Skeletal muscle satellite cell (primary cell): ENCODE results near the gene ZNF516.

Experiments used
- H3K27me3 ChIP-seq: 2 replicates; pipeline ENCODE4 v1.7.0; 2013; ENCODE audit warnings: low read length; ENCODE audit not compliant: control insufficient read depth, insufficient read depth
- H3K36me3 ChIP-seq: 2 replicates; pipeline ENCODE4 v1.7.0; 2013; ENCODE audit warnings: mild to moderate bottlenecking, control low read depth, low read length; ENCODE audit not compliant: insufficient read depth
- H3K4me1 ChIP-seq: 2 replicates; pipeline ENCODE4 v1.7.0; 2013; ENCODE audit warnings: low read length; ENCODE audit not compliant: control insufficient read depth, insufficient read depth
- H3K4me2 ChIP-seq: 2 replicates; pipeline ENCODE4 v1.7.0; 2013; ENCODE audit warnings: mild to moderate bottlenecking, low read length
- H3K4me3 ChIP-seq: 2 replicates; pipeline ENCODE4 v1.7.0; 2013; ENCODE audit warnings: low read length
- H3K9ac ChIP-seq: 2 replicates; pipeline ENCODE4 v1.7.0; 2013; ENCODE audit warnings: mild to moderate bottlenecking, low read depth, low read length, moderate library complexity
- H3K9me3 ChIP-seq: replicated peaks from 2 replicates; pipeline ENCODE4 v1.7.0; 2013; ENCODE audit warnings: mild to moderate bottlenecking, control low read depth, low read length

Gene ZNF516

DNA sequence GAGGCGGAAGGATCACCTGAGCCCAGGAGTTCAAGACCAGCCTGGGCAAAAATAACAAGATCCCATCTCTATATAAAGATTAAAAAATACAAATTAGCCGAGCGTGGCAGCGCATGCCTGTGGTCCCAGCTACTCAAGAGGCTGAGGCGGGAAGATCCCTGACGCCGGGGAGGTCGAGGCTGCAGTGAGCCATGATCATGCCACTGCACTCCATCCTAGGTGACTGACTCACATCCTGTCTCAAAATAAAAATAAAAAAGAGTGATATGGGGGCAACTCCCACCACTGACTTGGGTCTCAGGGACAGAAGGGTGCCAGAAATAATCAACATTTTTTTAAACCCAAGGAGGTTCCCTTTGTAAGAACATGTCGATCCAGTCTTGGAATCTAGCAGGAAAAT, 37.6 kb downstream of the ZNF516 start:
- H3K9ac ChIP-seq, result no peak overlapping the region
- H3K36me3 ChIP-seq, result peaks cover 9% of the 10 kb centered on the region
- no peaks in the 10 kb centered on the region for H3K9me3 ChIP-seq
- no peaks in the 10 kb centered on the region for H3K27me3 ChIP-seq
- H3K4me1 ChIP-seq, result peaks cover 56% of the 10 kb centered on the region
- peak overlapping the region; percentile 3 for H3K4me2 ChIP-seq
- no peak overlapping the region for H3K4me3 ChIP-seq

DNA sequence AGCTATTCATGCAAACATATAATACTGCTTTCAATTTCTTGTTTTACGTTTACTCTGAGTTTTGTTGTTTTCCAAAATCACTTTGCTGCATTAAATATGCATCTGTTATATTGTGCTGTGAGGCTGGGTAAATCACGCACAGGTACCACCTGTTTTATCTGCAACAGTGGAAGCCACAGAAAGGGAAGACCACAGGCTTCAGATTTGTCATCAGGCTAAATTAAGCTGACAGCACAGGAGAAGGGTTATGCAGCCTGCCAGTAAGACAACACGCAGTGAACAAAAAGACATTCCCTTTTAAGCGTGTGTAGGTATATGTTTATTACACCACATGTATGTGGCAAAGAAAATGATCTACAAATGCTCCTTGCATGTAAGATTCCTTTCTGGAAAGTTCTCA, 38.2 kb downstream of the ZNF516 start:
- no peak overlapping the region for H3K4me3 ChIP-seq
- H3K36me3 ChIP-seq, result peaks cover 9% of the 10 kb centered on the region
- no peak overlapping the region for H3K9ac ChIP-seq
- H3K4me1 ChIP-seq, result peaks cover 63% of the 10 kb centered on the region
- no peaks in the 10 kb centered on the region for H3K9me3 ChIP-seq
- no peaks in the 10 kb centered on the region for H3K27me3 ChIP-seq
- H3K4me2 ChIP-seq, result no peak overlapping the region

DNA sequence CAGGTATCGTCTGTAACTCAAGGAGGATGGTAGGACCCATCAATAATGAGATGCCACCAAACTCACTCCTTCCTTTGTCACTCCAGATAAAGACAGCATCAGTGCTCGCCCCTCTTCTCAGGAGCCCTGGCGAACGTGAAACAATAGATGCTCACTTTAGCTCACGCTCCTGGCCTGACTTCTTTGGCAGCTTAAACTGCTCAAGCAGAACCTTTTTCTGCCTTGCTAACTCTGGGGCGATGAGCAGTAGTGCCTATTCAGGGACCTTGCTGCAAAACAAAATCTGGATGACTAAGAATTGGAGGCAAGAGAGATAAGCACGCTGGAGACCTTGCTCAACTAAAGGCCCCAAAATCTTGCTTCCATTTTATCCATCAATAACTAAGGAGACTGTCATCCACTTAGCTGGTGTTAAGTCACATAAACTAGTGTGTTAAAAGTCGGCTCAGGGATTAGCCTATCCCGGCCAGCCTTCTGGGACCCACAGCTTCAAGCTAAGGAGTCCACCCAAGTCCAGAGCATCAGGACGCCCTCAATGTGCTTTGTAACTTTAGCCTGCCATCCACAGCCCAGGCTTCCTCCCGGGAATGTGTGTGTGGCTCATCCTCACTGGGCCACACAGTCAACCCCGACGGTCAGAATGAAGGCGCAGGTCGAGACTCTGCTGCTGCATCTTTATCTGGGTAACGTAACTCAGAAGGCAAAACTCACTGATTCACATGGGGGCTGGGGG, 38.9 kb downstream of the ZNF516 start:
- Histone ChIP-seq H3K36me3 (peaks cover 6% of the 10 kb centered on the region), H3K9me3 (no peaks in the 10 kb centered on the region), H3K27me3 (no peaks in the 10 kb centered on the region), H3K4me1 (peaks cover 69% of the 10 kb centered on the region), H3K9ac (no peak overlapping the region), H3K4me3 (no peak overlapping the region), H3K4me2 (no peak overlapping the region)

DNA sequence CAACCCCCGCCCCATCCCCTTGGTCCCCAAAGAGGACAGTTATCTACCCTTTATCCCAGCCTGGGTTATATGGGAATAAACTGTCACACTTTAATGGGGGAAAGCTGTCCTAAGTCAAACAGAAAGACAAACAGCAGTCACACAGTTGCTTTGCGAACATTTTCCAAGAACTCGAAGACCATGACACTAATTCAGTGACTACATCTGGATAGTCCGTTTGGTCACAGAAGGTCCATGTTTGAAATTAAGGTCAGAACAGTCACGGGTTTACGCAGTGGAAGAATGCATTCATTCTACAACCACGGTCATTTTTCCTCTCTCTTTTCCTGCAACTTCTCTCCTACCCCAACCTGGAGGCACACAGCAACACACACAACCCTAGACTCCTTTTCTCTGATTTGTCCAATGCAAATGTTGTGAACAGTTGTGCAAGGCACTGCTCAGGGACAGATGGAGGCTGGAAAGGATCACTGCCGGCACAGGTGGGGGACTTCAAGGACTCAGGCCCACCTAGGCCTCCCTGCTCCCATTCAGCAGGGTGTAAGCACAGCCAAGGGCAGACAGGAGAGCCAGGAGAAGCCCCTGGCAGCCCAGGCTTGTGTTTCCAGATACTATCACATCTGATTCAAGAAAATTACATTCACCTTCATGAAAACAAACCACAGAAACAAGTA, 39.9 kb downstream of the ZNF516 start:
- Histone ChIP-seq H3K36me3 (peaks cover 6% of the 10 kb centered on the region), H3K27me3 (no peaks in the 10 kb centered on the region), H3K4me2 (peak overlapping the region; percentile 1), H3K4me1 (peaks cover 67% of the 10 kb centered on the region), H3K4me3 (no peak overlapping the region), H3K9me3 (no peaks in the 10 kb centered on the region), H3K9ac (no peak overlapping the region)

DNA sequence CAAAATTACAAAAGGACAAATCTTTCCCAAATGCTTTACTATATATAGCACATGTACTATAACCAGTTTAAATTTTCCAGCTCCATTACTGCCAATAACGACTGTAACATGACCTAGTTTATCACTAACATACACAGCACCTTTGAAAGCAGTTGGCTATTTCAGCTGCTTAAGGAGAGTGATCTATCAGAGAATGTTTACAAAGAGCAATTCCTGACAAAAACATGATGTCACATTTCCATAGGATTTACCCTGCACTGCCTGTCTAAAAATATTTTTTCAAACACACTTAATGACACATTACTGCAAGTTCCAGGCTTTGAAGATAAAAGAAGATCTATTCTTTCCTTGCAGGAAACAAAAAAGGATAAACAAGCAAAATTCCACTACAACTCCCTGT, 40.6 kb downstream of the ZNF516 start:
- H3K9ac ChIP-seq, result no peak overlapping the region
- H3K36me3 ChIP-seq, result peaks cover 6% of the 10 kb centered on the region
- H3K4me1 ChIP-seq, result peaks cover 69% of the 10 kb centered on the region
- H3K4me2 ChIP-seq, result no peak overlapping the region
- H3K4me3 ChIP-seq, result no peak overlapping the region
- no peaks in the 10 kb centered on the region for H3K27me3 ChIP-seq
- no peaks in the 10 kb centered on the region for H3K9me3 ChIP-seq

DNA sequence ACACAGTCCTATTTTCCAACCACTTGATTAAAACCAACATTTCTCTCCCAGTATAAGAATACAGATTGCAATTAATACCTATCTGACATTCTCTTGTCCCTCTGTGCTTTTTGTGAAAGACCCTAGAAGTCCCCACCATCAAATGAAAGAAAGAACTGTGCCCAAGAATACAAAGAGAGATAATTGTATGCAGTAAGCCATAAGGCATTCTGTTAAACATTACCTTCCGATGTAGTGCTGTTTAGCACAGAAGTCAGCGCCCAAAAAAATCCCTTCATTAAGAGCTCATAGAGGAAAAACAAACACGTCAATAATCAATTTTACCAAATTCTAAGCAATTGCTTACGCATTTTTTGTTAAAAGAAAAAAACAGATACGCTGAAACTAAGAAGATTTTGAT, 41.1 kb downstream of the ZNF516 start:
- Histone ChIP-seq H3K9ac (no peak overlapping the region), H3K9me3 (no peaks in the 10 kb centered on the region), H3K4me3 (no peak overlapping the region), H3K27me3 (no peaks in the 10 kb centered on the region), H3K36me3 (peaks cover 6% of the 10 kb centered on the region), H3K4me1 (peaks cover 68% of the 10 kb centered on the region), H3K4me2 (no peak overlapping the region)

DNA sequence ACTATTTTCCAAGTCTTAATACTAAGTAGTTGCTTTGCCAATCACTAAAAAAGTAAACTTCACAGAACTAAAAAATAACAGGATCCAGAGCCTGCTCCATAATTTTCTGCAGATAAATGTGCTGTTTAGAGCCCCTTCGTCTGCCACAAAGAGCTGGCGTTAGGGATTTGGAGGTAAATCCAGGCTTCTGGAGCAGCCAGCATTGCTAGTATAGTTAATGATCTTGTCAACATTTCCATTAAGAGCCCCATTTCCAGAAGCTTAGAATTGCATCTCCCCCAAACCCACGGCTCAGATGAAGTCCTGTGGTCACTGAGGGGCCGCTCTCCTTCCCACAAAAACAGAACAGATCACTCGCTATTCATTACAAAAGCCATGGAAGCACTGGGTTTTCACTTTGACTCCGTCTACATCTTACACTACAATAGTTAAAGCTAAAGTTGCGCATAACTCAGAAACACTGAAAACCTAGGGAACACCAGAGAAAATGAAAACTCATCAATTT, 41.9 kb downstream of the ZNF516 start:
- H3K4me3 ChIP-seq, result no peak overlapping the region
- H3K9ac ChIP-seq, result no peak overlapping the region
- H3K9me3 ChIP-seq, result no peaks in the 10 kb centered on the region
- H3K36me3 ChIP-seq, result no peaks in the 10 kb centered on the region
- H3K4me2 ChIP-seq, result no peak overlapping the region
- no peaks in the 10 kb centered on the region for H3K27me3 ChIP-seq
- H3K4me1 ChIP-seq, result peaks cover 68% of the 10 kb centered on the region

DNA sequence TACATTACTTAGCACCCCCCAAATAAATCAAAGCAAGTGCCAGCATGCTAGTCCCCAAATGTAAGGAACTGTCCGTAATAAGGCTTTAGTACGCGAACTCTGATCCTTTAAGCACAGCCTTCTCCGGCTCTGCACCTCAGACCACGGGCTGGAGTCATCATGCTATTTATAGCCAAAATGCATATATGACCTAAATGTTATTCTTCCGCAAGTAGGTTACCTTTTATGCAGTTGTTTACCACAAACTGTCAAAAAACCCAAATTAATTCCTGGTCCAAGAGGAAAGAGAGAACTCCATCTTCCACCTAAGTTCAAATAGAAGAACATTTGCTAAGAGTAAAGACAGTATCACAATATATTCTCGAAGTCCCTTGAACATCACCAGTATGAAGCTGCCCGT, 42.7 kb downstream of the ZNF516 start:
- peak overlapping the region; percentile 84 for H3K4me2 ChIP-seq
- H3K9me3 ChIP-seq, result no peaks in the 10 kb centered on the region
- H3K36me3 ChIP-seq, result no peaks in the 10 kb centered on the region
- H3K27me3 ChIP-seq, result no peaks in the 10 kb centered on the region
- no peak overlapping the region for H3K4me3 ChIP-seq
- H3K4me1 ChIP-seq, result peaks cover 68% of the 10 kb centered on the region
- peak overlapping the region; percentile 91 for H3K9ac ChIP-seq

DNA sequence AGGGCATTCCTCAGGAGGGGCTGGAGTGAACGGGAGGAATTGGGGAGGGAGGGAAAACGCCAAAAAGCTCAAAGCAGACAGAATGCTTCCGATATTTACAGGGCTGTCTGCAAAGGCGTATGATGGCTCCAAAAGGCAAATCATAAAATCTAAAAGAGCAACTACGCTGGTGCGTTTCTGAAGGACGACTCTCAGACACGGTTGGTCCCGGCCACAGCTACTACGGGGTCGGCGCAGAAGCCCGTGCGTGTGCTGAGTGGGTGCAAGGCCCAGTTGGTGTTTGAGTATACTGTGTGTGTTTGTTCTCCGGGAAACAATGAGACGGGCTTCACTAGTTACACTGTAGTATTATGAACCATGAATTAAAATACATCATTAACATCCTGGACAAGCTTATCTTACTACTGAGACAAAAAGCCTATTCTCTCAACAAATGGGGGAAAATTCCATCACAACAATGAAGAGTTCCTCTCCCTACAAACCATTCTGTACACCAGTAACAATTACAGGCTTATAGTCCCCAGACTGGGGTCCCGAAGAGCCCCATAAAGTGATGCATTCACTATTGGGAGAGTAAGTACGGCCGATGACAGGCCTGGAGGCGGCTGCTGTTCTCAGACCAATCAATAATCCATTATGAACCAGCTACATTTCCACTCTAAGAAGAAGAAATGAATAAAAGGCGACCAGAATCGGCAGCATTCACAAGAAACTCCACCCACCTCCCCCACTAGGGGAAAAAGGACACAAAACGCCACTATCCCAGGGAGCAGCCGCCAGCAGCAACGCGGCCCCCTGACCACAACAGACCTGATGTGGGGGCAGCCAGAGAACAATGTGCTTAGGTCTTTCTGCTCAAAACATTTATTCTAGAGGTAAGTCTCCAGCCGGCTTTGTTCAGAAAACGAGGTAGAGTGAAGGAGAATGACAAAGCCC, 43.4 kb downstream of the ZNF516 start:
- Histone ChIP-seq H3K36me3 (no peaks in the 10 kb centered on the region), H3K27me3 (no peaks in the 10 kb centered on the region), H3K4me1 (peaks cover 71% of the 10 kb centered on the region), H3K9me3 (no peaks in the 10 kb centered on the region), H3K4me3 (peak overlapping the region; percentile 69), H3K9ac (peak overlapping the region; percentile 91), H3K4me2 (peak overlapping the region; percentile 84)

DNA sequence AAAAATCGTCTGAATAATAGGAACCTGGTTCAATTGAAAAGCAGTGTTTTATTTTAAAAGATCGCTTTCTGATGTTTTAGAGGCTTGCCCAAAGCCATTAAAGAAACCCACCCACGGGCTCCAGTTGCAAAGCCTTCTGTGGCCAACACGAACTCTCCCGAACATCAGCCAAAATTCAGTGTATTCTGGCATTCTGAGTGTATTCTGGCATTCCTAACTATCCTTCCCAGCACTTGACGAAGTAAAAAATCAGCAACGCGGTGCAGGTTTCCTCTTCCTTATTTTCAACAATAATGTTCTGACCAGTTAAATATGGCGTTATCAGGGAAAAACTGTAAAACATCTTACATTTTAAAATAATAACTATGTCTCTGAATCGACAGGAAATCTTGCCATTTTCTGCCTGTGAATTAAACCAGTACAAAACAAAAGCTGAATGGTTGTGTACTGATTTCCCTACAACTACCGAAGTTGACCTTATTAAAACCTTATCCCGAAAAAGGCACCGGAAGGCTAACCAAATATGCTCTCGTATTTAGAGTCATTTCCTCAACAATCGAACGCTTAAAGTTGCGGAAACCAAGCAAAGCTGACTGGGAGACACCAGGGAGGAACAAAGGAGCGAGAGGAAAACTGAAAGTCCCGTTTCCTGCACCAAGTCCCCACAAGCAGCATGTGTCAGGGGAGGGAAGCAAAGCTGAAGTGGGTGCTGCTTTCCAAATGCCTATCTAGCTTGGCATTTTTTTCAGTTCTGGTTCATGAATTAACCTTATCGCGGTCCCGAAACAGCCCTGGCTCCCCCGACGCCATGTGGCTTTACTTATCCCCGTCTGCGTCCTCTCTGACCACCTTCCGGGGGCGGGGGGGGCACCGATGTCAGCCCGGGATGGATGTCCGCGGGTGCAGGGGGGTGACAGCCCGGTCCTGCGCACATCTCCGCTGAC, 44.3 kb downstream of the ZNF516 start:
- peak overlapping the region; percentile 69 for H3K4me3 ChIP-seq
- peak overlapping the region; percentile 84 for H3K4me2 ChIP-seq
- H3K9me3 ChIP-seq, result no peaks in the 10 kb centered on the region
- peak overlapping the region; percentile 91 for H3K9ac ChIP-seq
- peaks cover 81% of the 10 kb centered on the region for H3K4me1 ChIP-seq
- no peaks in the 10 kb centered on the region for H3K36me3 ChIP-seq
- no peaks in the 10 kb centered on the region for H3K27me3 ChIP-seq
